NB4 (cell line): ENCODE results near the gene STX1A.

Experiments
- DNase-seq: peaks from one replicate; pipeline ENCODE4 v3.0.0; 2010; ENCODE audit warnings: low read depth
- H3K4me3 ChIP-seq: one replicate; pipeline ENCODE4 v1.5.1; 2011; ENCODE audit warnings: mild to moderate bottlenecking, low read depth, low read length, moderate library complexity
- CTCF ChIP-seq: IDR thresholded peaks from one replicate; pipeline ENCODE4 v1.5.1; 2012; ENCODE audit warnings: low read depth, low read length
- MAX ChIP-seq: IDR thresholded peaks from 2 replicates; pipeline ENCODE4 v1.6.1; 2011; ENCODE audit warnings: low read depth, low read length
- MYC ChIP-seq: IDR thresholded peaks from 2 replicates; pipeline ENCODE4 v1.6.1; 2011; ENCODE audit warnings: low read depth, low read length
- POLR2A ChIP-seq: IDR thresholded peaks from 2 replicates; pipeline ENCODE4 v1.6.1; 2011; ENCODE audit warnings: mild to moderate bottlenecking; ENCODE audit not compliant: insufficient read length; ENCODE audit errors: extremely low read depth

The STX1A gene

GRCh38 chr7:73699370-73700068 lies 19.9 kb downstream of the STX1A start:
- DNase-seq, result no peak
- TF ChIP-seq CTCF (no peak), MYC (no peak), MAX (no peak), POLR2A (no peak)
- no peak overlapping the region for H3K4me3 ChIP-seq

GRCh38 chr7:73698410-73698809 lies 21.1 kb downstream of the STX1A start:
- no peak overlapping the region for H3K4me3 ChIP-seq
- no peak for DNase-seq
- TF ChIP-seq MAX (no peak), POLR2A (no peak), CTCF (no peak), MYC (no peak)

GRCh38 chr7:73696372-73696771 lies 23.1 kb downstream of the STX1A start:
- no peak for TF ChIP-seq CTCF
- TF ChIP-seq POLR2A, result no peak
- TF ChIP-seq MAX, result no peak
- TF ChIP-seq MYC, result no peak
- DNase-seq, result no peak
- no peak overlapping the region for H3K4me3 ChIP-seq

- DNase-seq, result no peak
- H3K4me3 ChIP-seq, result no peak overlapping the region
- TF ChIP-seq CTCF (no peak), MAX (no peak), MYC (no peak), POLR2A (no peak)
Observed at GRCh38 chr7:73690646-73691045, 28.8 kb downstream of the STX1A start.

- no peak overlapping the region for H3K4me3 ChIP-seq
- no peak for DNase-seq
- no peak for TF ChIP-seq MYC
- no peak for TF ChIP-seq MAX
- no peak for TF ChIP-seq CTCF
- no peak for TF ChIP-seq POLR2A
Observed at GRCh38 chr7:73688288-73688687, 31.2 kb downstream of the STX1A start.

- H3K4me3 ChIP-seq, result no peak overlapping the region
- TF ChIP-seq MYC, result no peak
- TF ChIP-seq CTCF, result no peak
- no peak for TF ChIP-seq MAX
- TF ChIP-seq POLR2A, result no peak
- no peak for DNase-seq
Observed at GRCh38 chr7:73685311-73685710, 34.2 kb downstream of the STX1A start.
